ENCODE results near the gene EPN1. TPM values are rescaled to one million over a fixed set of nuclear protein-coding genes. Genes with fewer than 3 reads are reported as not detected.

The EPN1 gene
- polyA plus RNA-seq, 1 donor (not counting 4 experiments of a cell fraction or from before 2014, with no cell fraction given), result 23.3 TPM

DNA sequence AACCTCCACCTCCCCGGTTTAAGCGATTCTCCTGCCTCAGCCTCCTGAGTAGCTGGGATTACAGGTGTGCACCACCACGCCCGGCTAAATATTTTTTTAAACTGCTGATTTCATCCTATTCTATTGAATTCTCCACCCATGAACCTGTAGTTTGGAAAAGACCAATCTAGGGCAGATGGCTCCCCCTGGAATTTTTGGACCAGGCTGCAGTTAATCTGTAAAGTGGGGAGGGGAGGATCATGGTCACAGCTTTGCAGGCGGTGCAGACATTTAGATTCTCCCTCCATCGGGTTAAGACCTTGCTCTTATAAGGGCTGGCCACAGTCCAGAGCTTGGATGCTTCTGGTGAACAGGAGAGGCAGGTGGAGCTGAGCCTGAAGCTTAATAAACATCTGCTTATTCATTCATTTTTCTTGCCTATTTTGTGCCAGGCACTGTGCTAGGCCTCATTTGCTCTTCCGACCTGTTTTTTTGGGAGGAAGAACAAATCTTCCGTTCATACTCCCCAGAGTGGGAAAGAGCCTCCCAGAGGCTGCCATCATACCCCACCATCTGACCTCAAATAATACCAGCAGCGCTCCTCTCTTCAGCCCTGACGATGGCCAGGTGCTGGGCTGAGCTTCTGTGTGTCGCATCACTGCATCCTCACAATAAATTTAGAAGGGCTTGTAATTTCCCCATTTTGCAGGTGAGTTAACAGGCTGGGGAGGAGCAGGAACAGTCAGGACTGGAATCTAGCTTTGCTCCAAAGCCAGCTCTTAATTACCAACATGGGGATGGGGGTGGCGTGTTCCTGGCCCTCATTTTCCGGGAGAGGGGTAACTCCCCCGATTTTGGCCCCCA lies 27.9 kb upstream of the EPN1 start:
- Histone ChIP-seq H3K36me3 (ENCODE audit: control insufficient read depth in 2 of 2, extremely low read depth in 1 of 2, insufficient read depth in 2 of 2, low read length in 2 of 2) (peaks cover 9 to 14% of the 10 kb centered on the region in 2 experiments), H3K4me1 (ENCODE audit: control insufficient read depth, extremely low read depth, insufficient read depth, low read length) (peaks cover 32% of the 10 kb centered on the region), H4K20me1 (ENCODE audit: control insufficient read depth, extremely low read depth, insufficient read depth, low read length) (no peaks in the 10 kb centered on the region), H3K27me3 (ENCODE audit: control insufficient read depth, extremely low read depth, insufficient read depth, low read length) (no peaks in the 10 kb centered on the region), H3K79me2 (ENCODE audit: control insufficient read depth, insufficient read depth, low read length) (peaks cover 31% of the 10 kb centered on the region), H3K9me3 (ENCODE audit: control insufficient read depth, low read depth, low read length) (no peaks in the 10 kb centered on the region), H3K9ac (ENCODE audit: control insufficient read depth, extremely low read depth, insufficient read depth, low read length) (peak overlapping the region; percentile 75), H3K9me1 (ENCODE audit: control insufficient read depth, extremely low read depth, insufficient read depth, low read length) (no peaks in the 10 kb centered on the region), H3K27ac (ENCODE audit: control insufficient read depth, insufficient read depth, low read length) (no peak overlapping the region), H3K4me3 (ENCODE audit: control insufficient read depth in 2 of 3, extremely low read depth in 1 of 3, insufficient read depth in 2 of 3, low read depth in 1 of 3, low read length in 3 of 3) (peak overlapping the region; percentile 29 to 67 (median 58)), H2AFZ (ENCODE audit: control insufficient read depth, low read length) (no peak overlapping the region), H3K4me2 (ENCODE audit: control insufficient read depth, extremely low read depth, insufficient read depth, low read depth, low read length) (peak overlapping the region; percentile 77)
- FAIRE-seq (no peak), DNase-seq (ENCODE audit: low read depth, low spot score) (no peak)
- TF ChIP-seq EZH2 (IDR thresholded peaks at IDR 0.05; ENCODE audit: low read length), result no peak
- TF ChIP-seq, protein P1, sequence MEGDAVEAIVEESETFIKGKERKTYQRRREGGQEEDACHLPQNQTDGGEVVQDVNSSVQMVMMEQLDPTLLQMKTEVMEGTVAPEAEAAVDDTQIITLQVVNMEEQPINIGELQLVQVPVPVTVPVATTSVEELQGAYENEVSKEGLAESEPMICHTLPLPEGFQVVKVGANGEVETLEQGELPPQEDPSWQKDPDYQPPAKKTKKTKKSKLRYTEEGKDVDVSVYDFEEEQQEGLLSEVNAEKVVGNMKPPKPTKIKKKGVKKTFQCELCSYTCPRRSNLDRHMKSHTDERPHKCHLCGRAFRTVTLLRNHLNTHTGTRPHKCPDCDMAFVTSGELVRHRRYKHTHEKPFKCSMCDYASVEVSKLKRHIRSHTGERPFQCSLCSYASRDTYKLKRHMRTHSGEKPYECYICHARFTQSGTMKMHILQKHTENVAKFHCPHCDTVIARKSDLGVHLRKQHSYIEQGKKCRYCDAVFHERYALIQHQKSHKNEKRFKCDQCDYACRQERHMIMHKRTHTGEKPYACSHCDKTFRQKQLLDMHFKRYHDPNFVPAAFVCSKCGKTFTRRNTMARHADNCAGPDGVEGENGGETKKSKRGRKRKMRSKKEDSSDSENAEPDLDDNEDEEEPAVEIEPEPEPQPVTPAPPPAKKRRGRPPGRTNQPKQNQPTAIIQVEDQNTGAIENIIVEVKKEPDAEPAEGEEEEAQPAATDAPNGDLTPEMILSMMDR (optimal IDR thresholded peaks at IDR 0.05 in 1 of 3, IDR thresholded peaks at IDR 0.05 in 1 of 3, conservative IDR thresholded peaks at IDR 0.05 in 1 of 3; ENCODE audit: extremely low read depth in 1 of 3, insufficient read depth in 2 of 3, low read length in 3 of 3), result no peak
- dilution Hi-C loops (cut with MboI; ENCODE audit: extremely low pct_ligation_motif_present, low sequenced_read_pairs), result no loop called here

DNA sequence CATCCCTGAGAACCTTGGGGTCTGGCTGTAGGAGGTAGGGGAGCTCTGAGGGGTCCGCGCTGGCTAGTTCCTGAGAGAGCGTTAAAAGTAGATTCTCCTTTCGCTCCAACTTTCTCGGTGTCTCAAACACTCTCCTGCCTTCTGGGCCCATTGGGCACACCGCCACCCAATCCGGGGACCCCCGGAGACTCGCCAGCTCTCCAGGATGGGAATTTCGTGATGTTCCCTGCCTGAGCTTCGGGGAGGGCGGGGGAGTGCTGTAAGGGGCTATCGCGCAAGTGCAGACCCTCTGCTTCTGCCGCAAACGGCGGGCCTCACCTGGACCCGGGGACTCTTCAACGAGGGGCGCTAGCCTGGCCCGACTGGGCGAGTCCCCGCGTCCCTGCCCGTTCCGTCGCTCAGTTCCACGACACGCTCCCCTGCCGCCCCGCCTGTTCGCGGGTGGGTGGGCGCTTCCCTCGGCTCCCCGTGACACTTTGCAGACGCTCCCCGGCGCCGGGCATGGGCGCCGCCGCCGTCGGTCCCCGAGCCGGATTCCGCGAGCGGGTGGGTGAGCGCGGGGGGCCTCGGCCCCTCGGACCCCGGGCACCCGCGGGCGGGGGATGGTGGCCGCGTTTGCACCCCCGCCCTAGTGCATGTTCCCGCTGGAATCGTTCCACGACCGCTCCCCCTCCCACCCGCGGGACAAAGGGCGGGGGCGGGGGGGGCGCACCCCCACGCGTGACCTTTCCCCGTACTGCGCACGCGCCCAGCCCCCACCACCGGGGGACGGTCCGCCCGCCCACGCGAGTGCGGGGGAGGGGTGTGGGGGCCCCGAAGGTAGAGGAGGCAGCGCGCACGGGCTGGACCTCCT lies 27.1 kb upstream of the EPN1 start, which contains the start of gene CCDC106:
Gene CCDC106, plus strand, starts transcription at position 481 of the 853 bp plus-strand sequence. CDS start 835 bp downstream, outside the sequence.
- Histone ChIP-seq H3K27ac (ENCODE audit: control insufficient read depth, insufficient read depth, low read length) (peak within 1 kb of the TSS; percentile 54), H3K4me2 (ENCODE audit: control insufficient read depth, extremely low read depth, insufficient read depth, low read depth, low read length) (peak within 1 kb of the TSS; percentile 77), H3K4me1 (ENCODE audit: control insufficient read depth, extremely low read depth, insufficient read depth, low read length) (peaks cover 25% of the 10 kb centered on the region), H3K27me3 (ENCODE audit: control insufficient read depth, extremely low read depth, insufficient read depth, low read length) (no peaks in the 10 kb centered on the region), H3K9me3 (ENCODE audit: control insufficient read depth, low read depth, low read length) (no peaks in the 10 kb centered on the region), H3K79me2 (ENCODE audit: control insufficient read depth, insufficient read depth, low read length) (peaks cover 24% of the 10 kb centered on the region), H4K20me1 (ENCODE audit: control insufficient read depth, extremely low read depth, insufficient read depth, low read length) (no peaks in the 10 kb centered on the region), H3K9me1 (ENCODE audit: control insufficient read depth, extremely low read depth, insufficient read depth, low read length) (no peaks in the 10 kb centered on the region), H3K9ac (ENCODE audit: control insufficient read depth, extremely low read depth, insufficient read depth, low read length) (peak within 1 kb of the TSS; percentile 75), H3K4me3 (ENCODE audit: control insufficient read depth in 2 of 3, extremely low read depth in 1 of 3, insufficient read depth in 2 of 3, low read depth in 1 of 3, low read length in 3 of 3) (peak within 1 kb of the TSS; percentile 29 to 67 (median 58)), H3K36me3 (ENCODE audit: control insufficient read depth in 2 of 2, extremely low read depth in 1 of 2, insufficient read depth in 2 of 2, low read length in 2 of 2) (peaks cover 9 to 14% of the 10 kb centered on the region in 2 experiments), H2AFZ (ENCODE audit: control insufficient read depth, low read length) (peak within 1 kb of the TSS; percentile 70)
- TF ChIP-seq EZH2 (IDR thresholded peaks at IDR 0.05; ENCODE audit: low read length), result peak; percentile 23
- TF ChIP-seq, protein P1 (optimal IDR thresholded peaks at IDR 0.05 in 1 of 3, IDR thresholded peaks at IDR 0.05 in 1 of 3, conservative IDR thresholded peaks at IDR 0.05 in 1 of 3; ENCODE audit: extremely low read depth in 1 of 3, insufficient read depth in 2 of 3, low read length in 3 of 3), result no peak
- dilution Hi-C loops (cut with MboI; ENCODE audit: extremely low pct_ligation_motif_present, low sequenced_read_pairs), result no loop called here
- DNase-seq (ENCODE audit: low read depth, low spot score), result no peak
- no peak for FAIRE-seq
